22Rv1 (cell line): Measurements from ENCODE around the gene MADD.

Source experiments
- CTCF ChIP-seq: fragments of 450-650 bp; IDR thresholded peaks from 2 replicates; pipeline ENCODE4 v1.5.1; 2017; ENCODE audit warnings: mild to moderate bottlenecking
- ZFX ChIP-seq: fragments of 450-650 bp; IDR thresholded peaks from 2 replicates; pipeline ENCODE4 v1.6.1; 2017; ENCODE audit warnings: antibody characterized with exemption, borderline replicate concordance

GRCh38 chr11:47249378-47249715 lies 20.6 kb upstream of the MADD start:
- no peak for TF ChIP-seq CTCF
- TF ChIP-seq ZFX: no peak
